ENCODE data around the gene IKZF4.
"Not testable (repeated sequence)": the region's sequence is repeated elsewhere in the genome, so short reads cannot be mapped to it uniquely, and the experiment has no call there.

IKZF4 gene

GRCh38 chr12:56041552-56042429 is 20.9 kb downstream of the IKZF4 start, which contains the start of gene RPS26:
Gene RPS26 (plus strand): TSS chr12:56041918. CDS start chr12:56042167, 249 bp downstream.
- DNase-seq, result peak; percentile 98

DNA sequence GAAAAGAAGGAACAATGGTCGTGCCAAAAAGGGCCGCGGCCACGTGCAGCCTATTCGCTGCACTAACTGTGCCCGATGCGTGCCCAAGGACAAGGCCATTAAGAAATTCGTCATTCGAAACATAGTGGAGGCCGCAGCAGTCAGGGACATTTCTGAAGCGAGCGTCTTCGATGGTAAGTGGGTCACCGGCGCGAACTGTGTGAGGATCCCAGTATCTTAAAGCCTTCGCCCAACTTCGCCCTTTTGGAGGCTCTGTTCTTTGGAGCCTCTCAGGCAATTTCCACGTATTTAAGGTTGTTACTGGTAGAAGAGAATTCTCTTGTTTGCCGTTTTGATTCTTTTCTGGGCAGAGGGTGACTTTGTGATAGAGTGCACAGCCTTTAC is 21.6 kb downstream of the IKZF4 start:
- not testable (repeated sequence) for DNase-seq

GRCh38 chr12:56042843-56043242 is 22.0 kb downstream of the IKZF4 start:
- no peak for DNase-seq

- no peak for DNase-seq
Observed at GRCh38 chr12:56046027-56046780, 25.4 kb downstream of the IKZF4 start.

- DNase-seq, result no peak
Observed at GRCh38 chr12:56053407-56053893, 32.6 kb downstream of the IKZF4 start.

GRCh38 chr12:56059964-56060363 is 39.1 kb downstream of the IKZF4 start:
- not testable (repeated sequence) for DNase-seq

- no peak for DNase-seq
Observed at GRCh38 chr12:56061982-56062381, 41.1 kb downstream of the IKZF4 start.

GRCh38 chr12:56062996-56063395 is 42.2 kb downstream of the IKZF4 start:
- no peak for DNase-seq

GRCh38 chr12:56071648-56072047 is 50.8 kb downstream of the IKZF4 start:
- no peak for DNase-seq

DNA sequence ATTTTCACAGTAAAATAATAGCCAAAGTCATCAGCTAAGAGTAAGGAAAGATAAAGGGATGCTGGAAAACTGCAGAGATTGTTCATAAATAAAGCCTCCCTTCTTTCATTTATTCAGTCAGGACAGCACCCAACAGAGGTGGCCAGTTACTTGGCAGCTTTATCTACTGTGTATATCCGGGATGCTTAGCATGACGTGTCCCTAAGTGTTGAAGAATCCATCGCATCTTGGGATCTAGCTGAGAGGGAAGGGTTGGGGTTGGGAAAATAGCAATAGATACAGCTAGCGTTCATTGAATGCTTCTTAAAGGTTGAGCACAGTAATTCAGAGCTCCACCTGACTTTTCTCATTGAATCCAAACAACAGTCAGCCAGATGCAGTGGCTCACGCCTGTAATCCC is 53.6 kb downstream of the IKZF4 start:
- DNase-seq, result no peak

DNA sequence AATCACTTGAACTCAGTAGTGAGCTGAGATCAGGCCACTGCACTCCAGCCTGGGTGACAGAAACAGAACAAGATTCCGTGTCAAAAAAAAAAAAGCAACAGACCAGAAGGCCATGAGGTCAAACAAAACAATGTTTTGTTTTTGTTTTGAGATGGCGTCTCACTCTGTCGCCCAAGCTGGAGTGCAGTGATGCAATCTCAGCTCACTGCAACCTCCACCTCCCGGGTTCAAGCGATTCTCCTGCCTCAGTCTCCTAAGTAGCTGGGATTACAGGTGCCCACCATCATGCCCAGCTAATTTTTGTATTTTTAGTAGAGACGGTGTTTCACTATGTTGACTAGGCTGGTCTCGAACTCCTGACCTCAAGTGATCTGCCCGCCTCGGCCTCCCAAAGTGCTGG is 57.1 kb downstream of the IKZF4 start:
- DNase-seq, result not testable (repeated sequence)

DNA sequence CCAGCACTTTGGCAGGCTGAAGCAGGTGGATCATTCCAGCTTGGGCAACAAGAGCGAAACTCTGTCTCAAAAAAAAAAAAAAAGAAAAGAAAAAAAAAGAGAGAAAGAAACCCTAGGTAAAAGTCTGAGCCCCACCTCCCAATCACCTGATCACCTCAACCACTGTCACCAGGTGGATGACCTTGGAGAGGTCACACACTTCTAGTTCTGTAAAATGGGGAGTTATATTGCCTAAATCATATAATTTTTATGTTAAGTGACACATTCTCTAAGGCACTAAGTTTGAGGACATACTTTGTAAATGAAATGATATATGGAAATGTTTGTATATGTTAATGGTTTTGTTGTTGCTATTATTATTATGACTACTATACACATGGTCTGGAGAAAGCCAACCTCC is 57.6 kb downstream of the IKZF4 start:
- DNase-seq, result no peak

DNA sequence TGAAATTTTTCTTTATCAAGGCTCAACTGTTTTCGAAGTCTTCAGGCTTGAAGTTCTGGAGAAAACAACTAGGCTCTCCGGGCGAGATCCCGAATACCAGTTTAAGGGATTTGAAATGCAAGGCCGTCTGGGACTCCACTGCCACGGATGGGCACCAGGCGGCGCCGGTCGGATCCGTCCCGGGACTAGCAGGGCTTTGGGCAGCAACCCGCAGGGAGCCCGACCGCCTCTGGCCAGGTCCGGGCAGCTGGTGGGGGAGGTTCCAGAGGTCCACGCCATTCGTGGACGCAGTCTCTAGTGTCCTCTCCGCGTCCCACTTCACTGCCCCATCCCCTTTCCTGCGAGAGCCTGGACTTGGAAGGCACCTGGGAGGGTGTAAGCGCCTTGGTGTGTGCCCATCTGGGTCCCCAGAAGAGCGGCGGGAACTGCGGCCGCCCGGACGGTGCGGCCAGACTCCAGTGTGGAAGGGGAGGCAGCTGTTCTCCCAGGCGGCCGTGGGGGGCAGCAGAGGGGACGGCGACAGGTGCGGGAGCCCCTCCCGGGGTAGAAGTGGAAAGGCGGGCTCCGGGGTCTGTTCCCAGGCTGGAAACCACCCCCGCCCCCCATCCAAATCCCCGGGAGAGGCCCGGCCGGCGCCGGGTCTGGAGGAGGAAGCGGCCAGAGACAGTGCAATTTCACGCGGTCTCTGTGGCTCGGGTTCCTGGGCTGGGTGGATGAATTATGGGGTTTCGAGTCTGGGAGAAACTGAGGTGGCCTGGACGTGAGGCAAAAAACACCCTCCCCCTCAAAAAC is 58.3 kb downstream of the IKZF4 start:
- DNase-seq, result peak; percentile 44

- peak; percentile 24 for DNase-seq
Observed at GRCh38 chr12:56079723-56080555, 59.1 kb downstream of the IKZF4 start, which contains the start of gene ERBB3. Gene ERBB3 (plus strand): TSS chr12:56080165. CDS start chr12:56080301, 136 bp downstream.

DNA sequence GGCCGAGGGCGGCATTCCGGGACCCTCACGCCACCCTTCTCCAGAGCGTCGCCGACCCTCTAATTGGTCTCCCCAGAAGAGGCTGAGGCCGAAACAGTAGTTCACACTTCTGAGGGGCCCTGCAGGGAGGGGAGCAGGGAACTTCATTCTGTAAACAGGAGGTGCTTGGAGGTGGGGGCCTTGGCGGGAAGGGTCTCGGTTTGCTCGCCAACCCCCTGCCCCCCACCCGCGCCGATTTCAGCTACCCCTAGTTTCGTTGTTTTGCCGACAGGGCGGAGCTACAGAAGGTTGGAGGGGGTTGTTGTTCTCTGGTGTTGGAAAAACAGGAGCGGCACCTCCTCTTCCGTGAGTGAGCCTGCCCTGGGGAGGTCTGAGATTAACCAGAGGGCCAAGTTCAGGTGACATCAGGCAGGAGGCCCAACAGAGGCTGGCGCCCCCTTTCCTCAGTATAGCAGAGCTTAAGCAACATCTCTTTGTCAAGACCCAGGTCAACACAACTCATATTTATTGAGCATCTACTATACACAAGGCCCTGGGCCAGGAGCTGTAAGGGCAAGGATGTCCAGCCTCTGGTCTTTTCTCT is 59.8 kb downstream of the IKZF4 start:
- DNase-seq, result no peak

DNA sequence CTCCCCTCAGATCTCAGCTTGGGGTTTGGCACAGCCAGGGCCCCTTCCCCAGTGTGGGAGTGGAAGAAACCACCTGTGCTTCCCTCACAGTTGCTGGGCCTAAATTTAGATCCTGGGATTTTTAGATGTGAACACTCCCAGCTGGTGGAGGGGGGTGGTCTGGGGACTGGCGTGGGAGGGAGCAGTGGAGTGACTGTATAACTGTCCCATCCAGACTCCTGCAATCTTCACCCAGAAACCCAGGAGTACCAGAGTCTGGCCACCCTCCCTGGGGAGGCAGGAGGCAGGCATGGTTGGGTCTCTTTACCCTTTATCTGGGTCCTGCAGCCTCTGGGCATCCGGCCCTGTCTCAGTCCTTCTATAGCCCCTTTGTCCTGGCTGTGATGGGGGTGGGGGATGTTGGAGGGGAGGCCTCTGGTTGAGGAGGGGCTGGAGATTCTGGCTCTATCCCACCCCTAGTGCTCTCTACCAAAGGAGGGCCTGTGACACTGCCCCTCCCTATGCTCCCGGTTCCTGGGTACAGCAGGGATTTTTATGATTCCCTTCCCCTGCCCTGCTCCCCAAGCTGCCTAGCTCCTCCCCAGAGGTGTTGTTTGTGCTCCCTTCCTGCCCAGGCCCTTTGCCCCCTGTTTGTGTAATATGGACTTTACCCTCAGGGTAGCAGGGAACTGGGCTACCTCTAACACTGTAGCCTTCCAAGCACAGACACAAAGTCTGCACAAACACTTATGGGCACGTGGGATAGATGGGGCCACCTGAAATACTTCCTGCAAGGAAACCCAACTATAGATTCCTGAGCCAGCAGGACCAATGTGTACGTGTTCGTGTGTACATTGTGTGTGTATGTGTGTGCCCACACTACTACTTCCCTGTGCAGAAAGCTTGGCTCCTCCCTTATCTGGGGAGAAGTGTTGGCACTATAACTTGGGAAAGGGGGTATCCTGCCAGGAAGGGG is 60.8 kb downstream of the IKZF4 start:
- DNase-seq, result no peak

GRCh38 chr12:56082382-56082781 is 61.5 kb downstream of the IKZF4 start:
- no peak for DNase-seq

- no peak for DNase-seq
Observed at GRCh38 chr12:56082967-56083366, 62.1 kb downstream of the IKZF4 start.

- DNase-seq, result no peak
Observed at GRCh38 chr12:56084958-56085543, 64.2 kb downstream of the IKZF4 start.

- no peak for DNase-seq
Observed at GRCh38 chr12:56086096-56086495, 65.3 kb downstream of the IKZF4 start.
